Measurements from ENCODE around the gene SH3RF1.
A peak's percentile ranks its signal among the peaks of the same experiment; 100 is the strongest.
"Not testable (repeated sequence)": the region's sequence is repeated elsewhere in the genome, so short reads cannot be mapped to it uniquely, and the experiment has no call there.

SH3RF1 gene

DNA sequence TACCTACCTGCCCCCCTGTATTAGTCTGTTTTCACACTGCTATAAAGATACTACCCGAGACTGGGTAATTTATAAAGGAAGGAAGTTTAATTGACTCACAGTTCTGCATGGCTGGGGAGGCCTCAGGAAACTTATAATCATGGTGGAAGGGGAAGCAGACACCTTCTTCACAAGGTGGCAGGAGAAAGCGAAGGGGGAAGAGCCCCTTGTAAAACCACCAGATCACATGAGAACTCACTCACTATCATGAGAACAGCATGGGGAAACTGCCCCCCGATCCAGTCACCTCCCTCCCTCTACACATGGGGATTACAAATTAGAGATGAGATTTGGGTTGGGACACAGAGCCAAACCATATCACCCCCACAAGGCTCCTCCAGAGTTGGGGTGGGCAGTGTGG, 17.2 kb upstream of the SH3RF1 start:
- H3K36me3 ChIP-seq (replicated peaks); H3K27me3 ChIP-seq (ENCODE audit: low read depth); H3K9me3 ChIP-seq; in situ Hi-C loops (cut with MboI; ENCODE audit: low sequenced_read_pairs); H3K4me1 ChIP-seq; DNase-seq (ENCODE audit: low spot score in 2 of 2); H3K4me3 ChIP-seq: not testable (repeated sequence)

DNA sequence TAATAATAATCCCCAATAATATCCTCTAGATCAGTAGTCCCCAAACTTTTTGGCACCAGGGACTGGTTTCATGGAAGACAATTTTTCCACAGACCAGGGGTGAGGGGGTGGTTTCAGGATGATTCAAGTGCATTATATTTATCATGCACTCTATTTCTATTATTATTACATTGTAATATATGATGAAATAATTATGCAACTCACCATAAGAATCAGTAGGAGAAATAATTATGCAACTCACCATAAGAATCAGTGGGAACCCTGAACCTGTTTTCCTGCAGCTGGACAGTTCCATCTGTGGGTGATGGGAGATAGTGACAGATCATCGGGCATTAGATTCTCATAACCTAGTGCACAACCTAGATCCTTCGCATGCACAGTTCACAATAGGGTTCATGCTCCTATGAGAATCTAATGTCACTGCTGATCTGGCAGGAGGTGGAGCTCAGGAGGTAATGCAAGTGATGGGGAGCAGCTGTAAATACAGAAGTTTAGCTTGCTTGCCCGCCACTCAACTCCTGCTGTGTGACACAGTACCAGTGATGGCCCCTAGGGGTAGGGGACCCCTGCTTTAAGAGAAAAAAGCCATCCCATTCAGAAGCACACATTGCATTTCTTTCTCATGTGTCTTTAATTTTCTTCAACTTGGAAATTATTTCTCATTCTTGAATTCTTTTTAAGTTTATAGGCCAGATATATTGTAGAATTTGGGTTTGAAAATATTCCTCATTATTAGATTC, 16.0 kb upstream of the SH3RF1 start:
- no peaks in the 10 kb centered on the region for H3K36me3 ChIP-seq (replicated peaks)
- in situ Hi-C loops (cut with MboI; ENCODE audit: low sequenced_read_pairs) = no loop called here

DNA sequence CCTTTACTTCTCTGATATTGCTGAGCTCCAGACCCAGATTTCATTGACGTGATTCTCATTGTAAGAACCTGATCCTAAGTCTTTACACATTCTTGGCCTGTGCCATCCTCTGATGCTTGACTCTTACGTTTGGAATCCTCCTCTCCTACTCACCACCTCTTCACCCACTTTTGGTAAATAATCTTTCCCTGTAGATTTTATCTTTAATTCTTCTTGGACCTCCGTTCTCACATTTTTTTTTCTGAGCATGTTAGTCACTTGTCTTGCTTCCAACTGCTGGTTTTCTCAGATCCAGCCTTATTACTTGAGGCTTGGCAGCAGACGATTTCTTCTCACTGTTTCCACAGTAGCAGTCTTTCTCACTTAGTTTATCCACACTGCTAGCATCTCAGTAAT, 12.4 kb upstream of the SH3RF1 start:
- Histone ChIP-seq H3K4me3 (no peak overlapping the region), H3K4me1 (peaks cover 11% of the 10 kb centered on the region), H3K36me3 (replicated peaks) (no peaks in the 10 kb centered on the region), H3K9me3 (no peaks in the 10 kb centered on the region), H3K27me3 (ENCODE audit: low read depth) (no peaks in the 10 kb centered on the region)
- in situ Hi-C loops (cut with MboI; ENCODE audit: low sequenced_read_pairs) = no loop called here
- no peak for DNase-seq (ENCODE audit: low spot score in 2 of 2)

More for the DNA sequence above, 16.0 kb upstream of the SH3RF1 start:
- DNase-seq (ENCODE audit: low spot score in 2 of 2) = no peak
- Histone ChIP-seq H3K27me3 (ENCODE audit: low read depth) (no peaks in the 10 kb centered on the region), H3K4me3 (no peak overlapping the region), H3K4me1 (no peaks in the 10 kb centered on the region), H3K9me3 (no peaks in the 10 kb centered on the region)

DNA sequence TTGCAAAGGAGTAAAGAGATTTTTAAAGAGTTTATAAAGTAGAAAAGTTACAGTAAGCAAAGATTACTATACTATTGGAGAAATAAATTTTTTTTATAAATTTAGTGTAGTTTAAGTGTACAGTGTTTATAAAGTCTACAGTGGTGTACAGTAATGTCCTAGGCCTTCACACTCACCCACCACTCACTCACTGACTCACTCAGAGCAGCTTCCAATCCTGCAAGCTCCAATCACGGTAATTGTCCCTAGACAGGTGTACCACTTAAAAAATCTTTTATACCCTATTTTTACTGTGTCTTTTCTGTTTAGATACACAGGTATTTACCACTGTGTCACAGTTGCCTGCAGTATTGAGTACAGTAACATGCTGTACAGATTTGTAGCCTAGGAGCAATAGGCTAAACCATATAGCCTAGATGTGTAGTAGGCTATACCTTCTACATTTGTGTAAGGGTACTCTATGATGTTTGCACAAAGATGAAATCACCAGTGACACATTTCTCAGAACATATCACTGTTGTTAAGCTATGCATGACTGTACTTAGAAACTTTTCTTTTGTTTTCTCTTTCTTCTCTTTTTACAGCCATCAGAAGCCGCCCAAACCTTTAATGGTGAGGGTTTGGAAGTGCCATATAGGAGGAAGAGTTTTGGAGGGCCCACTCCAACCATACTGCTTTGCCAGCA, 11.8 kb upstream of the SH3RF1 start:
- in situ Hi-C loops (cut with MboI; ENCODE audit: low sequenced_read_pairs) = no loop called here
- Histone ChIP-seq H3K9me3 (no peaks in the 10 kb centered on the region), H3K27me3 (ENCODE audit: low read depth) (no peaks in the 10 kb centered on the region), H3K4me3 (no peak overlapping the region), H3K4me1 (peaks cover 12% of the 10 kb centered on the region), H3K36me3 (replicated peaks) (no peaks in the 10 kb centered on the region)
- no peak for DNase-seq (ENCODE audit: low spot score in 2 of 2)

DNA sequence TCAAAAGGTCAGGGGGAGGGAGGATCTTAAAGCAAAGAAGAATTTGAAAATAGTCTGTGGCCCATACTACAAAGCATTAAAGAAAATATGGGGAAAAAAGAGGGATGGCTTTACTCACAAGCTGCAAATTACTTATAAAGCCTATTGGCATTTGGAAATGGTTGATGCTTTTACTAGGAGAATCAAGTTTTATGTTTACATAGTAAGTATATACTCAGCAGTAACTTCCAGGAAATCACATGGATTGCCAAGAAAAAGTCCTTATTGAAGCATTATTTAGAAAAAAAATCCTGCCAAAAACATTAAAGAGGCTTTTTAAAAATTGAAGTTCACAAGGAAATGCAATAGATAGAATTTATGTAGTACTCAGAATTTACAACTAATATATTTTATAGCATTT, 8.4 kb upstream of the SH3RF1 start:
- no peak for DNase-seq (ENCODE audit: low spot score in 2 of 2)
- H3K9me3 ChIP-seq = no peaks in the 10 kb centered on the region
- in situ Hi-C loops (cut with MboI; ENCODE audit: low sequenced_read_pairs) = no loop called here
- no peak overlapping the region for H3K4me3 ChIP-seq
- no peaks in the 10 kb centered on the region for H3K36me3 ChIP-seq (replicated peaks)
- H3K27me3 ChIP-seq (ENCODE audit: low read depth) = no peaks in the 10 kb centered on the region
- peaks cover 12% of the 10 kb centered on the region for H3K4me1 ChIP-seq

DNA sequence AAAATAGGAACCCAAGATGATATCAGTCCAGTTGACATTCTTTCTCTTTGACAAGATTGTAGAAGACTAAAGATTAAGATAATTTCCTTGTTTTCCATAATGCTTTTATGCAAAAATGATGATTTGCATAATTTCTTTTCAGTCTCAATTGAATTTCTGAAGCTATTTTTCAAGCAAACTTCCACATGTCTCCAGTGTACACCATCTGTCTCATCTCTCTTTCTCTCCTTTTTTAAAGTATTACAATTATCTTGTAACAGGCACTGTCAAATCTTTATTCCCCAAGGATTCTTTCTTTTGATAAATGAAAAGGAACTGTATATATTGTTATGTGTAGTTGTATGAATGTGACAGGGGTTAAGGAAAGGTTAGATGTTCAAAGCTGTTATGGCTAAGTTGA, 7.9 kb upstream of the SH3RF1 start:
- Histone ChIP-seq H3K4me3 (no peak overlapping the region), H3K36me3 (replicated peaks) (no peaks in the 10 kb centered on the region), H3K9me3 (no peaks in the 10 kb centered on the region), H3K27me3 (ENCODE audit: low read depth) (no peaks in the 10 kb centered on the region), H3K4me1 (peaks cover 12% of the 10 kb centered on the region)
- in situ Hi-C loops (cut with MboI; ENCODE audit: low sequenced_read_pairs) = no loop called here
- DNase-seq (ENCODE audit: low spot score in 2 of 2) = peak in 1 of 2 experiments; percentile 20

DNA sequence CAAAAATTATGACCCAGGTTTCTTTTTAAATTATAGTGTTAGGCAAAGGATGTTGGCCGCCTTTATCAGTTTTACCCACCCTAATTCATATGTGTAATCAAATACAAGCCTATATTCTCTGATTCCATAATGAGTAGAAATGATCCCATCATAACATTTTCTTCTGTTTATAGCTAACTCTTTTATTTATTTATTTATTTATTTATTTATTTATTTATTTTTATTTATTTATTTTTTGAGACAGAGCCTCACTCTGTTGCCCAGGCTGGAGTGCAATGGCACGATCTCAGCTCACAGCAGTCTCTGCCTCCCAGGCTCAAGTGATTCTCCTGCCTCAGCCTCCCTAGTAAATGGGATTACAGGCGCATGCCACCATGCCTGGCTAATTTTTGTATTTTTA, 7.1 kb upstream of the SH3RF1 start:
- H3K4me1 ChIP-seq = peaks cover 12% of the 10 kb centered on the region
- H3K27me3 ChIP-seq (ENCODE audit: low read depth); H3K9me3 ChIP-seq; H3K36me3 ChIP-seq (replicated peaks); DNase-seq (ENCODE audit: low spot score in 2 of 2); in situ Hi-C loops (cut with MboI; ENCODE audit: low sequenced_read_pairs); H3K4me3 ChIP-seq: not testable (repeated sequence)

DNA sequence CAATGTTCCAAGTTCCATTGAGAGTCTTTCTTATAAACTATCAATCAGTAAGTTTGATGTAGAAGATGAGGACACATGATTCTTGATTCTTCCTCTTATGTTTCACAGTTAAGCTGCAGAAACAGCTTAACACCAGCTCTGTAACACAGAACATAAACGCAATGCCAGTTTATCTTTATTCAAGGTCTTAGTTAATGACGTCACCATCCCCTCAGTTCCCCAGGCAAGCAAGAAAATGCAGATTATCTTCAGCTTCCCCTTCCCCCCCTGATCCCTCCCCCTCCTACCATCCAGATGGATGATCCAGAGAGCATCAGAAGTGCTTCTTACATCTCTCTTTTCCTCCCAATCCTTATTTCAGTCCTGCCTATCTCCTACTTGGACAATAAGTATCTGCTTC, 4.4 kb upstream of the SH3RF1 start:
- no peaks in the 10 kb centered on the region for H3K27me3 ChIP-seq (ENCODE audit: low read depth)
- H3K9me3 ChIP-seq = no peaks in the 10 kb centered on the region
- DNase-seq (ENCODE audit: low spot score in 2 of 2) = no peak
- H3K36me3 ChIP-seq (replicated peaks) = no peaks in the 10 kb centered on the region
- H3K4me1 ChIP-seq = peaks cover 20% of the 10 kb centered on the region
- no peak overlapping the region for H3K4me3 ChIP-seq
- in situ Hi-C loops (cut with MboI; ENCODE audit: low sequenced_read_pairs) = no loop called here

DNA sequence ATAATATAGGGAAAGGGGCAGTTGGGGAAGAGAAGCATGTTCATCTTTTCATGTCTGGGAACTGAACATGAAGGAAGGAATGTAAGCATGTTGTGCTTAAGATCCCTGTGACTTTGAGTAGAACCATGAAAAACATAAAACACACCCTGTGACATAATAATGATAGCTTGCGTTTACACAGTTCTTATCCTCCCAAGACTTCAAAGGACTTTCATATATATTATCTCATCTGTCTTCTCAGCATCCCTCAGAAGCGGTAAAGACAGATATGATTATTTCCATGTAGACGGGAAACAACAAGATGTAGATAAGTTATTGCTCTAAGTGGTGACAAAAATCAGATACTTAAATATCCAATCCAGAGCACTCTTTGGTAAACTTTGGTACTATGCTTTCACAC, 3.3 kb upstream of the SH3RF1 start:
- H3K27me3 ChIP-seq (ENCODE audit: low read depth) = no peaks in the 10 kb centered on the region
- DNase-seq (ENCODE audit: low spot score in 2 of 2) = no peak
- no peaks in the 10 kb centered on the region for H3K36me3 ChIP-seq (replicated peaks)
- no peak overlapping the region for H3K4me3 ChIP-seq
- in situ Hi-C loops (cut with MboI; ENCODE audit: low sequenced_read_pairs) = no loop called here
- H3K4me1 ChIP-seq = peaks cover 22% of the 10 kb centered on the region
- no peaks in the 10 kb centered on the region for H3K9me3 ChIP-seq

DNA sequence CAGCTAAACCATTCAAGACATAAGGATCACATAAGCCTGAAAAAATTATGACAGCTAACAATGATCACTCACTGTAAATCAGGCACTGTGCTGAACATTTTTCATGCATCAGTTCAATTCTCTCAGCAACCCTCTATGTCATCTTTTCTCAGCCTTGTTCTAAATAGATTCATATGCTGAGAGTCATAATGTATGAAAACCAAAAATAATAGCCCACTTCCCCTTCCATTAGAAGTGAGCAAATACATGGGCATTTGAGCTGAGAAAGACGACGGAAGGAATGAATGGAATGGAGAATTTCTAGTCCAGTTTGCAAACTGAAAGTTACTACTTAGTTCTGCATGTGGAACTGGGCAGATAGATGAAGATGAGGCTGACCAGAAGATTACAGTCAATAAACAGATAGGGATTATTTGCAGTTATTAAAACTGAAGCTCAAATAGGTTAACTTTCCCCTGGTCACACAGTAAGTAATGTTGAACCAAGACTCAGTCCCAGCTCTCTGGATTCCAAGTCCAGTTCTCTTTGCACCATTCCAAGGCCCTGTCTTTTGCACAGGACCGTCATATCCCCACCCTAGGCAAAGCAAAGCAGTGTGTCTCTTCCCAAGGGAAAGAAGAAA, 1.6 kb upstream of the SH3RF1 start:
- DNase-seq (ENCODE audit: low spot score in 2 of 2) = no peak
- no peak overlapping the region; the same call in 1 of the 2 replicates for H3K4me3 ChIP-seq
- in situ Hi-C loops (cut with MboI; ENCODE audit: low sequenced_read_pairs) = no loop called here
- H3K36me3 ChIP-seq (replicated peaks) = 0 out of 2 replicates have a peak, but pooled peaks cover 3% of the 10 kb centered on the region
- no peaks in the 10 kb centered on the region for H3K27me3 ChIP-seq (ENCODE audit: low read depth)
- no peaks in the 10 kb centered on the region for H3K9me3 ChIP-seq
- peaks cover 29% of the 10 kb centered on the region for H3K4me1 ChIP-seq

DNA sequence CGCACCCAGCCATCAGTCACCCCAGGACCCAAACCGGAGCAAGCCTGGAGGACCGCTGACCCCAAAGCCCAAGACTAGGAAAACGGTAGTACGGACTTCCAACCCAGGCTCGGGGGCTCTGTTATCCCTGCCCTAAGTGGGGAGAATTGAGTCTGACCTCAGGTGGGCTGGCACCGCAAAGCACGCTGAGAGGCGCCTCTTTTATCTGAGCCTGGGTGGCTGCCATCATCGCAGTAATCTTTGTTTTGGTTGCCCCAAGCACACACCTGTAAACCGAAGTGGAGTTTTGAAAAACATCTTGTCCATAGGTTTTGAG, 894 bp upstream of the SH3RF1 start:
- Histone ChIP-seq H3K36me3 (replicated peaks) (0 out of 2 replicates have a peak, but pooled peaks cover 3% of the 10 kb centered on the region), H3K27me3 (ENCODE audit: low read depth) (no peaks in the 10 kb centered on the region), H3K9me3 (no peaks in the 10 kb centered on the region), H3K4me3 (peak overlapping the region; percentile 87), H3K4me1 (peaks cover 30% of the 10 kb centered on the region)
- DNase-seq (ENCODE audit: low spot score in 2 of 2) = no peak
- in situ Hi-C loops (cut with MboI; ENCODE audit: low sequenced_read_pairs) = no loop called here

DNA sequence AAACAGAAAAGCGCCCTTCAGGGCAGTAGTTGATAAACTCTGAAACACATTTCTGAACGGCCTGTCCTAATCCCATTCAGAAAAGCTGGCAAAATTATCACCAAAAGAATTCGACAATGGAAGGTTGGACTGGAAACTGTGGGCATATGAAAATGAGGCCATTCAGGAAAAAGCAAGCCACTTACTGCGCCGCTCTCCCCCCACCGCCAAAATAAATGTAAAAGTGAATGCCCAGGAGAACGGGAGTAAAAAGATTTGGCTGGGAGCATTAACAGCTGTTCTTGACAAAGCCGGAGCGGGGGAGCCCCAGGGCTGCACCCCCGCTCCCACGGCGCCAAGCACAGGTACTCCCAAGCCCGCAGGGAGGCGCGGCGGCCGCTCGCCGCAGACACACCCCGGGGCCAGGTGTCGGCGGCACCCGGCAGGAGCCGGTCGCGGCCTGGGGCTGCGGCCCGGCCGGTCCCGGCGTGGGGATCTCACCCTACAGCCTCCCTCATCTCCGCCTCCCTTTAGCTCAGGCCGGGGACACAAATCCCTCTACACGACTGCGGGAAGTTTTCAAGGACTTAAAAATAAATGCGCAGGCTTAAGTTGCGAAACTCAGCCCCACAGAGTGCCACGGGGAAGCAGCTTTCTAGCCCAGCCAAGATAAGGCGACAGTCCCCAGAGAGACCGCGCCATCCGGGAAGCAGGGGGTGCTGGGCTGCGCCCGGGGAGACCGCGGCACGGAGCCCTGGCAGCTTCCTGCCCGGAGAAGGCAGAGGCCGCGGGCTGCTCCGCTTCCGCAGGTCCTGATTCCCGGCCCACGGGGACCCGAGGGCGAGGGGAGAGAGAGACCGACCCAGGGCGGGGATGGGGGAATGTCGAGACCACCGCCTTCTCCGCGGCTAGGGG, 593 bp downstream of the SH3RF1 start:
- peaks cover 30% of the 10 kb centered on the region for H3K4me1 ChIP-seq
- DNase-seq (ENCODE audit: low spot score in 2 of 2) = peak; percentile 38 to 64

DNA sequence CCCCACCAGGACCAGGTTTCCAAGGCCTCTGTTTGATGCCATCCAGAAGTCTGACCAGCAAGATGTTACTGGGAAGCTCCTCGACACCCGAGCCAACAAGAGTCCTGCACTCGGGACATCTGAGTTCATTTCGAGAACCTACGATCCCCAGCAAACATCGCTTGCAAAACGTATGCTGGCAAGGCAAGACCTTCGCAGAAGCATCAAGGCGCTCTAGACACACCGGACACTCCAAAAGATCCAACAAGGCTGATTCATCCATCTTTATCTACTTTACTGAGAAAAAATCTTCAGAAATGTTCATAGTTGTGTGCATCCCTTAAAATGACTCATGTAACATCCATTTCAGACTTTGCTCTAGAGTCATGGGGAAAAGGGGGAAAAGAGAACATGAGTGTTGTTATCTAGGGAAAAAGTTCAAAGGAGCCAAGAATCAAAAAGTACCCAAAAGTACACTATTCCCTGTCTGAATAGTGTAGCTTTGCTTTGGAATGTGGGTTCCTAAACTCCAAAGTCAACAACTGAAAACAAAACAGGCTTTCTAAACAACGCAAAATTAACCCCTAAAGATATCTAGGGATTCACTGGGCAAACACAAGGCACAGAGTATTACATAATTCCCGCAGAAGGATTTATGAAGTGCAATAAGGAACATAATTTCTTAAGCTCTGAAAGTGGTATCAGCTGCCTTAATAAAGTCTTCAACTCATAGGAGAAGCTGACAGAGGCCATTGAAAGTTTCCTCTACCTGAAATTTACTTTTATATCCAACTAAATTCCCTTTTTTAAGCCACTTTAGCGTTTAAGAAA, 1.6 kb downstream of the SH3RF1 start:
- H3K4me1 ChIP-seq = peaks cover 30% of the 10 kb centered on the region
- H3K36me3 ChIP-seq (replicated peaks) = 0 out of 2 replicates have a peak, but pooled peaks cover 5% of the 10 kb centered on the region
- peak overlapping the region; percentile 87 for H3K4me3 ChIP-seq
- no peaks in the 10 kb centered on the region for H3K27me3 ChIP-seq (ENCODE audit: low read depth)
- peak in 1 of 2 experiments; percentile 15 for DNase-seq (ENCODE audit: low spot score in 2 of 2)
- H3K9me3 ChIP-seq = no peaks in the 10 kb centered on the region
- in situ Hi-C loops (cut with MboI; ENCODE audit: low sequenced_read_pairs) = no loop called here

More for the DNA sequence above, 593 bp downstream of the SH3RF1 start:
- Histone ChIP-seq H3K27me3 (ENCODE audit: low read depth) (no peaks in the 10 kb centered on the region), H3K36me3 (replicated peaks) (0 out of 2 replicates have a peak, but pooled peaks cover 3% of the 10 kb centered on the region), H3K9me3 (no peaks in the 10 kb centered on the region), H3K4me3 (peak overlapping the region; percentile 87)
- in situ Hi-C loops (cut with MboI; ENCODE audit: low sequenced_read_pairs) = no loop called here

Measured in HAP-1 (cell line).